Measurements from ENCODE around the gene DNAJC19.

DNAJC19 gene

GRCh38 chr3:180947761-180948390 is 41.7 kb downstream of the DNAJC19 start:
- peaks cover 55% of the 10 kb centered on the region for H3K36me3 ChIP-seq
- H3K27me3 ChIP-seq, result no peaks in the 10 kb centered on the region
- no peak for DNase-seq
- no peaks in the 10 kb centered on the region for H3K4me1 ChIP-seq
- H3K4me3 ChIP-seq (ENCODE audit: low read depth, low read length), result no peak overlapping the region
- no peak for TF ChIP-seq CTCF (IDR thresholded peaks at IDR 0.05; ENCODE audit: low read depth, low read length)
- H3K9me3 ChIP-seq, result no peaks in the 10 kb centered on the region

- H3K36me3 ChIP-seq, result peaks cover 33% of the 10 kb centered on the region
- H3K27me3 ChIP-seq, result no peaks in the 10 kb centered on the region
- H3K9me3 ChIP-seq, result no peaks in the 10 kb centered on the region
- no peak for TF ChIP-seq CTCF (IDR thresholded peaks at IDR 0.05; ENCODE audit: low read depth, low read length)
- no peak for DNase-seq
- no peak overlapping the region for H3K4me3 ChIP-seq (ENCODE audit: low read depth, low read length)
- H3K4me1 ChIP-seq, result no peaks in the 10 kb centered on the region
Observed at GRCh38 chr3:180940826-180941225, 48.7 kb downstream of the DNAJC19 start.

- no peaks in the 10 kb centered on the region for H3K27me3 ChIP-seq
- no peak for DNase-seq
- TF ChIP-seq CTCF (IDR thresholded peaks at IDR 0.05; ENCODE audit: low read depth, low read length), result no peak
Observed at GRCh38 chr3:180934638-180935037, 54.9 kb downstream of the DNAJC19 start.

More at GRCh38 chr3:180934638-180935037, 54.9 kb downstream of the DNAJC19 start:
- H3K36me3 ChIP-seq, result peaks cover 35% of the 10 kb centered on the region
- H3K9me3 ChIP-seq, result no peaks in the 10 kb centered on the region
- no peak overlapping the region for H3K4me3 ChIP-seq (ENCODE audit: low read depth, low read length)
- no peaks in the 10 kb centered on the region for H3K4me1 ChIP-seq
